Raji (cell line): ENCODE data around the gene NEK8.

ENCODE experiments used
- POLR2A ChIP-seq: IDR thresholded peaks from 2 replicates; pipeline ENCODE4 v1.6.1; 2011; ENCODE audit warnings: low read depth, low read length, control low read depth; ENCODE audit not compliant: insufficient read depth

NEK8 gene

GRCh38 chr17:28728364-28729200 is at the start of gene NEK8:
TSS of gene NEK8 (plus strand) at chr17:28728788. CDS start at chr17:28728814, 26 bp downstream.
- TF ChIP-seq POLR2A, result peak; percentile 76

- TF ChIP-seq POLR2A, result no peak
Measured at GRCh38 chr17:28682655-28683054, 45.9 kb upstream of the NEK8 start.

GRCh38 chr17:28684963-28685362 is 43.6 kb upstream of the NEK8 start:
- TF ChIP-seq POLR2A, result no peak

- TF ChIP-seq POLR2A, result no peak
Measured at GRCh38 chr17:28685366-28685765, 43.2 kb upstream of the NEK8 start.

- TF ChIP-seq POLR2A, result no peak
Measured at GRCh38 chr17:28686296-28686695, 42.3 kb upstream of the NEK8 start.

GRCh38 chr17:28688481-28688880 is 40.1 kb upstream of the NEK8 start:
- TF ChIP-seq POLR2A, result no peak

- no peak for TF ChIP-seq POLR2A
Measured at GRCh38 chr17:28689011-28689410, 39.6 kb upstream of the NEK8 start.

- no peak for TF ChIP-seq POLR2A
Measured at GRCh38 chr17:28693869-28694268, 34.7 kb upstream of the NEK8 start.

- TF ChIP-seq POLR2A, result no peak
Measured at GRCh38 chr17:28698253-28698941, 30.2 kb upstream of the NEK8 start.

GRCh38 chr17:28700278-28700677 is 28.3 kb upstream of the NEK8 start:
- no peak for TF ChIP-seq POLR2A

- TF ChIP-seq POLR2A, result no peak
Measured at GRCh38 chr17:28700830-28701492, 27.6 kb upstream of the NEK8 start.

- no peak for TF ChIP-seq POLR2A
Measured at GRCh38 chr17:28702026-28702751, 26.4 kb upstream of the NEK8 start.

- TF ChIP-seq POLR2A, result no peak
Measured at GRCh38 chr17:28702752-28703150, 25.8 kb upstream of the NEK8 start.

GRCh38 chr17:28703552-28704218 is 24.9 kb upstream of the NEK8 start:
- TF ChIP-seq POLR2A, result no peak

GRCh38 chr17:28704219-28704858 is 24.2 kb upstream of the NEK8 start:
- TF ChIP-seq POLR2A, result no peak
